ENCODE data around the gene PDIK1L.

The PDIK1L gene

GRCh38 chr1:26124418-26125331 lies 13.1 kb downstream of the PDIK1L start:
- DNase-seq (ENCODE audit: low read depth in 1 of 2, low spot score in 1 of 2), result no peak
- H3K27me3 ChIP-seq (ENCODE audit: insufficient read depth, poor library complexity, severe bottlenecking), result no peaks in the 10 kb centered on the region
- peak overlapping the region; percentile 90 for H3K27ac ChIP-seq (replicated peaks)
- TF ChIP-seq POLR2AphosphoS5 (IDR thresholded peaks at IDR 0.05; ENCODE audit: low read depth), result no peak
- no peak for TF ChIP-seq REST (IDR thresholded peaks at IDR 0.05; ENCODE audit: insufficient replicate concordance, low read depth)
- no peak for TF ChIP-seq GABPA (IDR thresholded peaks at IDR 0.05; ENCODE audit: low read depth)
- TF ChIP-seq CTCF (IDR thresholded peaks at IDR 0.05; ENCODE audit: insufficient read depth, low read length), result no peak
- TF ChIP-seq SPI1 (IDR thresholded peaks at IDR 0.05; ENCODE audit: borderline replicate concordance, low read depth), result no peak
- H3K4me3 ChIP-seq (replicated peaks; ENCODE audit: insufficient read depth, low read length), result no peak overlapping the region

- H3K4me3 ChIP-seq (replicated peaks; ENCODE audit: insufficient read depth, low read length), result no peak overlapping the region
- DNase-seq (ENCODE audit: low read depth in 1 of 2, low spot score in 1 of 2), result no peak
- no peaks in the 10 kb centered on the region for H3K27me3 ChIP-seq (ENCODE audit: insufficient read depth, poor library complexity, severe bottlenecking)
- TF ChIP-seq GABPA (IDR thresholded peaks at IDR 0.05; ENCODE audit: low read depth), result no peak
- no peak for TF ChIP-seq REST (IDR thresholded peaks at IDR 0.05; ENCODE audit: insufficient replicate concordance, low read depth)
- TF ChIP-seq POLR2AphosphoS5 (IDR thresholded peaks at IDR 0.05; ENCODE audit: low read depth), result no peak
- no peak for TF ChIP-seq CTCF (IDR thresholded peaks at IDR 0.05; ENCODE audit: insufficient read depth, low read length)
- TF ChIP-seq SPI1 (IDR thresholded peaks at IDR 0.05; ENCODE audit: borderline replicate concordance, low read depth), result no peak
- peak overlapping the region; percentile 90 for H3K27ac ChIP-seq (replicated peaks)
Measured at GRCh38 chr1:26125382-26125781, 13.8 kb downstream of the PDIK1L start.

- TF ChIP-seq REST (IDR thresholded peaks at IDR 0.05; ENCODE audit: insufficient replicate concordance, low read depth) (no peak), CTCF (IDR thresholded peaks at IDR 0.05; ENCODE audit: insufficient read depth, low read length) (no peak), SPI1 (IDR thresholded peaks at IDR 0.05; ENCODE audit: borderline replicate concordance, low read depth) (no peak), POLR2AphosphoS5 (IDR thresholded peaks at IDR 0.05; ENCODE audit: low read depth) (no peak), GABPA (IDR thresholded peaks at IDR 0.05; ENCODE audit: low read depth) (no peak)
- DNase-seq (ENCODE audit: low read depth in 1 of 2, low spot score in 1 of 2), result no peak
- Histone ChIP-seq H3K4me3 (replicated peaks; ENCODE audit: insufficient read depth, low read length) (no peak overlapping the region), H3K27me3 (ENCODE audit: insufficient read depth, poor library complexity, severe bottlenecking) (no peaks in the 10 kb centered on the region), H3K27ac (replicated peaks) (peak overlapping the region; percentile 90)
Measured at GRCh38 chr1:26125946-26126320, 14.3 kb downstream of the PDIK1L start.
